Kidney glomerular epithelial cell (primary cell): ENCODE data around the gene LHFPL2.

Experiments
- DNase-seq: peaks from one replicate; lab custom pipeline; 2025; lab: John Stamatoyannopoulos, UW

LHFPL2 gene

DNA sequence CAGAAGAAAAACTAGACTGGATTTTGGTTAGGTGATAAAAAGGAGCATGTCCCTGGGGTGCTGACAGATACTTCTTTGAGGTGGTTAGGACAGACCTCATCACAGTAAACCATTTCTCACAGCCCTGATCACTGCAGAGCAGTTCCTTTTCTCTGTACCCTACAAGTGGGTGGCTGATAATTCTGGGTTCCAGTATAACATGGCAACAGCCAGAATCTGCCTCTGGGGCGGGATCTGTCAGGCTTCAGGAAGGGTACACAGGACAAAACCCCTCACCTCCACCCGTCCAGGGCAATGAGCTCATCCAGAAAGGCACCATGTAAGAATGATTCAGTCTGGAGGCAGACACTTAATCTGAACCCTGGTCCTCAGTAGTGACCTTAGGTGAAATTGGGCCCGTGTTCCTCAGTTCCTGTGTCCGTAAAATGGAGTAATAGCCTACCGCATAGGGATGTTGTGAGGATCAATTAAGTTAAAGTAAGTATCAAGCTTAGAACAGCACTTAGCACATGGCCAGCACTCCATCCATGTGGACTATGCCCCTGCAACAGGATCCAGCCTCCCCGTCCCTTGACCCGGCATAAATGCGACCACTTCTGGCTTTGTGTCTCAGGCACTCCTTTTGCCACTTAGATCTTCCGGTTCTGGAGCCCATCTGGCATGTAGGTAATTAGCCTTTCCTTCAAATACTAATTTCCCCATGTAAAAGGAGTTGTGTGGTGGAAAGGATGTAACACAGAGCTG is 129.2 kb downstream of the LHFPL2 start:
- no peak for DNase-seq

DNA sequence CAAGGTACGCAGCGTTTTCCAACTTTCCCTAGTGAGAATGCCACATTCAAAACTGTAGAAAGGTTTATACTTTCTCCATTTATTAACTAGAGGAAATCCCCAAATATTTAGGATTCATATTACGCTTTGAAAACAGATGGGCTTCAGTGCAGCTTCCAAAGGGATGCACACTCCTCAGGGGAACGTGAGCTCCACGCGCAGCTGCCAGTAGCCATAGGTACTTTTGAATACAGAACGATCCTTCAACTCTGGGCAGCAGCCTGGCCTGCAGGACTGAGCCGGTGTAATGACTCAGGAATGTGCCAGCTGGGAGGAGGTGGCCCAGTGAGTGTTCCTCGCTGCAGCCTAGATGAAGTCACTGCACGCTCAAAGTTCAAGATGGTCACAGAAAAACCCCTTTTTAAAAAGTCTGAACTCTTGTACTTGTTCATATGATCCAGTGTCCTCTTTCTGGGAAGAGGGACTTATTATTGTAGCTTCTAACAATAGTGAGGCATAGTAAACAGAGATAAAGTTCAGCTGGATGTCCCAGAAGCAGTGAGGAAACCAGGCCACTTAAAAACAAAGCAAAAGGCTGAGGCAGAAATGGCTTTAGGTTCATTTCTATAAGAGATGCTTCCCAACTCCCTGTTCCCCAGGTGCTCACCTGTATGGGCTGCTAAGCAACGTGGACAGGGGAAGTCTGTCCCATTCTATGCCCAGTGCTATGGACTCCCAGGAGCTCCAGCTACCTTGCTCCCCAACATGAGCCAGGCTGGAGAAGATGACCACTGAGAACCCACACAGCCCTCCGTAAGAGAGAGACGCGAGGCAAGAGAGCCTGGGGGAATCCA is 130.0 kb downstream of the LHFPL2 start:
- peak; percentile 67 for DNase-seq

DNA sequence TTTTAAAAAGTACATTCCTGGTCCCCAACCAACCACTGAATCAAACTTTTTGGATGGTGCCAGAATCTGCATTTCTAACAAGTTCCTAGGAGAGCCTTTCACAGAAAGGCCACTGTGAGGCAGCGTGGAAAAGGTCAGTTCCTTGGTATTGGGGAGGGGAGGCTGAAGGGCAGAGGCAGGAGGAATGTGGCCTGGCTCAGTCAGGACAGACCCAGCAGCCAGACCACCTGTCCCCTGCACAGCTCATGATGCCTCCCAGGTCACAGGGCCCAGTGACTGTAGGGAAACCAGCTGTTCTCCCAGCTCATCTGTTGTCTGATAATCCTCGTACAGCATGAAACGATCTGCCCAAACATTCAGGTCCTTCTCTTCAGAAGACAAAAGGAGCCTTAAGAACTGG is 132.9 kb downstream of the LHFPL2 start:
- no peak for DNase-seq

DNA sequence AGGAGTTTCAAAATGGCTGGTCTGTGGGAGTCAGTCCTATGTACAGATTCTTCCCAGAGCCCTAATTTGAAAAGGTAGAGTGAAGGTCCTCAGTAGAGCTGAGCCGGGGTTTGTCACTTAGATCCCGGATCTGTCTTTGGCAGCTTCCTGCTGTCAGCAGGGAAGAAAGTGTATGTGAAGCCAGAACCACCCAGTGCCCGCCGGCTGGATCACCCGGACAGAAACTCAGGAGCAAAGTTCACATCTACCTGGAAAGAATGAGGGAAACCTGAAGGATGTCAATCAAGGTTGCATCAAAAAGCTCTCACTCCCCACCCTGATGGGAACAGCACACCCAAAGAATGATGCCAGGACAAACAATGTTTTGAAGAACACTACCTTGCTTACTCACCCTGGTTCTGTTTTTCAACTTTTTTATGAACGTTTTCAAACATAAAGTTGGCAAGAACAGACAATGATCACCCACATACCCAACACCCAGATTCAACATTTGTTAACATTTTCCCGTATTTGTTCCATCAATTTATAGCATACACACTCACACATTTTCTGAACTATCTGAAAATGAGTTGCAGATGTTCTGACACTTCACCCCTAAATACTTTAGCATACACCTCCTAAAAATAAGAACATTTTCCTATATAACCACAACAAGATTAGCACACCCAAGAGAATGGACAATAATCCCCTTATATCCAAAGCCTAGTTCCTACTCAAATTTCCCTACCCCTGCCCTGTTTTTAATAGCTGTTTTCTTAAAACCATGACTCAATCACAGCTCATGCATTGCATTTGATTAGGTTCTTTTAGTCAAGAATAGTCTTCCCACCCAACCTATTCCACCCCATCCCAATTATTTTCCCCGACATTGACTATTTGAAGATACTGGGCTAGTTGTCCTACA is 133.9 kb downstream of the LHFPL2 start:
- no peak for DNase-seq

DNA sequence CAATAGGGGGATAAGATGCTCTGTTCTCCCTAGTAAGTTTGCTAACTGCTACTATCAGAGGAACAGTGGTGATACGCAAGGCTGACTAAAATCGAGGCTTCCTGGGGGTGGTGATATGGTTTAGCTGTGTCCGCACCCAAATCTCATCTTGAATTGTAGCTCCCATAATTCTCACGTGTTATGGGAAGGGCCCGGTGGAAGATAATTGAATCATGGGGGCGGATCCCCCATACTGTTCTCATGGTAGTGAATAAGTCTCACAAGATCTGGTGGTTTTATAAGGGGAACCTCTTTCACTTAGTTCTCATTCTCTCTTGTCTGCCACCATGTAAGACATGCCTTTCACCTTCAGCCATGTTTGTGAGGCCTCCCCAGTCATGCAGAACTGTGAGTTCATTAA is 135.1 kb downstream of the LHFPL2 start:
- DNase-seq, result no peak

DNA sequence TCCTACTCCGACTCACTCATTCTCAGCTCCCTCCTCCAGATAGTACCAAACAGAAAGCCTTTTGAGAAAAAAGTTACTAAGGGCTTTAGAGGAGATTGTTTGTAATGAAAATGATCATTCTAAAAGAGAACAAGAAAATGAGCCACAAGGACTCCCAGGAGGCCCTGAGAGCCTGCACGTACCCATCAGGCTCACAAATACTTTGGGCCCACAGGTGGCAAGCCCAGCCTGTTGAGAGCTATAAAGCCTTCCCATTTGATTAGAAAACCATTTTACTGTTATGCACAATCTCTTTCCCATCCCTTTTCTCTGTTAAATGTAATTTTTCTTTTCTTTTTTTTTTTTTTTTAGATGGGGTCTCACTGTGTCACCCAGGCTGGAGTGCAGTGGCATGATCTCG is 136.1 kb downstream of the LHFPL2 start:
- DNase-seq, result no peak

DNA sequence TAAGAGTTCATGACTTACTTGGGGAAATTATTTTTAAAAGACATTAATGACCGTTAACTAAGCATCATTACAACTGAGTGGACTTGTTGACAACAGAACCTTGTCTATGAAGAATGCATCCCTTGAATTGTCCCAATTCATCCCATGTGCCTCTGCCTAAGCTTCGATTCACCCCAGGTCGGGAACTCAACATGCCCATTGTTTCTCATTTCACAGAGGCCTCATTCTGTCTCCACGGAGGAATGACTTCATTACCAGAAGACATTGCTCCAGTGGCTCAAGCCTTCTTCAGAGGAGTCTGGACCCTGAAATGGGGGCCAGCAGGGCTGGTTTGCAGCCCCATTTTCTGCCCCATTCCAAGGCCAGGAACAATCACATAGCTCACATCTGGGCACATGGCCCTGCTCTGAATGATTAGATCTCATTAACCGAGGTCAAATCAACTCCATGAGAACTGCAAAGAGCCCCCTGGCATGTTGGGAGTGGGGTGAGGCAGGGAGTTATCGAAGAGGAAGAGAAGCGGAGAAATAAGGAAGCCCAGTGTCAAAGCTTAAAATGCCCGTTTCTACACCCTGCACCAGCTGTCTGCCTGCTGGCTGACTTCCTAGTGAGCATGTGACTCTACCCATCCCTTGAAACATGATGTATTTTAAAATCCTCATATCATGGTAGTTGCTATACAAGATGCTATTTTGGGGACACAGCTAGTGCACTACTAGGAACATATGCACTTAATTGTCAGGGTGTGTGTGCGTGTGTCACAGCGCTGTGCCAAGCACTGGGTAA is 137.3 kb downstream of the LHFPL2 start:
- no peak for DNase-seq

DNA sequence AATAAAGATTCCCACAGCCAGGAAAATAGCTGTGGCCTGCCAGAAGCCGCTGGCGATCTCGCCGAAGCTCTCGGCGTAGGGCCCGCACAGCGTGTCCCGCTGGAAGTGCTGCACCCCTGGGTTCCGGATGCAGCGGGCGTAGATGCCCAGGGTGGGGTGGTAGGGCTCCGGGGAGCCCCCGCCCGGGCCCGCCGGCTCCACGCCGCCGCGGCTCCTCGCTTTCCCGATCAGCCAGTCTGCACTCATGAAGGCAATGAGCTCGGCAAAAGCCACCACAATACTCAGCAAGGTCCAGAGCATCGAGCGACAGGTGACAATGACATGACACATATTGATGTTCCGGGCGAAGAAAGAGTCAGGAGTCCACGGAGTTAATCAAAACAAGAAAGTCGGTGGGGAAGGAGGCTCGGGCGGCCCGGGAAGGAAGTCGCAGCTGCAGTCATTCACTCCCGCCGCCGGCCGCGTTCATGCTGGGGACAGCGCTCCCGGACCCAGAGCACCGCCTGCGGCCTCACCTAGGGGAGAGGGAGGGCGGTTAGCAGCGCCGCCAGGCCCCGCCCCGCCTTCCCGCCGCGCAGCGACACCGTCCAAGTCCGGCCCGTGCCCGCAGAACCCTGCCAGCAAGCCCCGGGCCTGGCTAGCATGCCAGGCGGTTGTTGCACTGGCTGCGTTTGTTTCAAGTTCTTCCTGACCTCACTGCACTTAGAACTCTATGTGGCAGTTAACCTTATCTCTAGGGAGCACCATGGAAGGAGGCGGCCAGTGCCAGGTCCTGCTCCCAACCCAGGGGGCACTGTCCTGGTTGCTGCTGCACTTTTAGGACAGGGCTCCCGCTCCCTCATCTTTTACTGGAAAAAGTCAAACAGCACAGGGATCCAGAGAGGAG is 138.4 kb downstream of the LHFPL2 start:
- DNase-seq, result no peak

DNA sequence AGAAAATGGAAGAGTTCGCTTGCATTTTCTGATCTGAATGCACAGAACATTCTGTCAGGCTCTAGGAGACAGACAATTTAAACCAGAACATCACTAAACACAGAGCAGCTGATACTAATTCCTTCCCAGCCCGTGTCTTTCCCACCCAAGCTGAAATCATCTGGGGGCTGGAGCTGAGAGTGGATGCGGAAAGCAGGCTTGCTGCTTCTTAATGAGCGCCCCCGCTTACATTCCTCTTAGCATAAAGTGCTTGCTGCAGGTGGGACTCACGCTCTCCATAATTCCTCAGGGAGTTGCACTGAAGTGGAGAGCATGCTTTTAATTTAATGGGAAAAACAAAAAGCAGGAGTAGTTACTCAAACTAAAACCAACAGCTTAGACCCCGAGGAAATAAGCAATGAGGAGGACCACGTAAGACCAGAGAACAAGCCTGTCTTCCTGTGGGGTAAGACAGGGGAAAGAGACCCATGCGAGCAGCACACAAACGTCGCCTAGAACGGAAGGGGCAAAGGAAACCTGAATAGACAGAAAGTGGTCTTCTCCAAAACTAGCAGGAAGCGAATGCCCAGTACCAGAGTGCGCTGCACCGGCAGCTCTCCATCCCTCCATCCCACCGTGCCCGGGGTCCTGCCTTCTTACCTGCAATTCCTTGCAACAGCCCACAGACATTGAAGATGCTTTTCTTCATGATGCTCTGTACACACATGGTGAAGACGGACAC is 139.3 kb downstream of the LHFPL2 start:
- DNase-seq, result no peak

DNA sequence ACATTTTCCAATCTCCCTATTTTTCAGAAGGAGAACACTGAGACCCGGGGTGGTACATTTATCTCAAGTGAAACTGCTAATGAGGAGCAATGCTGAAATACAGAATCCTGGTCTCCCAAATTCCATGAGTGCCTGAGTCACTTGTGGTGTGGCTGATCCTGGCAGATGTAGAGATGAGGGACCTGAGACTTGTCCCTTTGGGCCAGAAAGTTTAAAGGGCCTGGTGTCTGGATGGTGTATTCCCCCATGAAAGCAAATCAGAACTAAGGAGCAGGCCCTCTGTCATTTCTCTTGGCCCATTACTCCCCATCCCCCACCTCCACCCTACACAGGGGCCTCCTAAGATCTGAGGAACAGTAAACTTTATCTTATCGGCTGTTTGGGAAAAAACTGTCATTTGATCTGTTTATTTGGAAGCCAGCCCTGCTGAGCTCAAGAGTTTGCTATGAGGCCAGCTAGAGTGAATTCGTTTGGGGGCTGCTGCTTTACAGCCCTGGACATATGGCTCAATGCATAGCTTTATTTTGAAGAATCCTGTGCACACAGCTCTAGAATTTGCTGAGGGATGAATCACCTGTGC is 140.3 kb downstream of the LHFPL2 start:
- no peak for DNase-seq

DNA sequence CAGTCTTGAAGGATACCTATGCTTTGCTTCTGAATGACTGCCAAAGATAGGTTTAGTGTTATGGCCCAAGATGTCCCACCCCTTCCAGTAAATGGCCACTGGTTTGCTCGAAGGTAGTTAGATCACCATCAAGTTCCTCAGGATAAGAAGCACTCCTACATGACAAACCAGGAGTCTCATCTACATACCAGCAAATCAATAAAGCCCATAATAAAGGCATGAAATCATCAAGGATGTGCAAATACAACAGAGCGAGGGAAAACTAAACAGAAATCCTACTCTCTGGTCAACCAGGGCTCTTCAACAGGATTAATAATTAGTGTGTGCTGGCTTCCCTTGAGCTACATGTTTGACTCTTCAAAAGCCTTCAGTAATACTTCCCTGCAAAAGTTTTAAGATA is 141.0 kb downstream of the LHFPL2 start:
- DNase-seq, result peak; percentile 61

DNA sequence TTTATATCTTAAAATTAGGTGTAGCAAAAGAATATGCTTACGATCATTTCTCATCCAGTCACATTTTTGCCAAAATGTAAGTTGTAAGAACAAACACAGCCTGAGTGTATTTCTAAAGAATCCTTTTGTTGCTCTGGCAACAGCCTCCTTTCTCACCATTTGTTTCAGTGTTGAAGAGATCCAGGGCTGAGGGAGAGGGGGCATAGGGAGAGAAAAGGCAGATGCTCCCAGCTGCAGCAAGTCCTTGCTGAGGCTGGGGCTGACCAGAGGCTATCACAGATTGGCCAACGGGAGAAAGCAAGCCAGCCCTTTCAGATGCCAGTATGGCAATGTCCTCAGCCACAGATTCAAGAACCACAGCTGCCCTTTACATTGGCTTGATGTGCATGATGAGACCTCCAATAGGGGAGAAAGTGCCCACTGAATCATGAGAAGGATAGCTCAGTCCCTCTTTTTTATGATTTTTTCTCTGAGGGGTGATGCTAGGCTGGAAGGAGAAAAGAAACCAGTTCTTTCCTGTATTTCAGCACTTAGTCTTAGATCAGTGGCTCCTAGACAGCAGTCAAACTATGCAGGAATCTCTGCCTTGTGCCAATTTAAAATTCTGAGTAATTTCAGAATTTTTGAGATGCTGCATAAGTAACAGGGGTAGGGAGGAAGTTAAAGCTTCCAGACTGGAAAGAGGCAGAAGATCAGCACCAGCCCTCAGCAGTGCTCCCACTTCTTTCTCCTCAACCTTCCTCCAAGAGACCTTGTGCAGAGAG is 142.1 kb downstream of the LHFPL2 start:
- no peak for DNase-seq

DNA sequence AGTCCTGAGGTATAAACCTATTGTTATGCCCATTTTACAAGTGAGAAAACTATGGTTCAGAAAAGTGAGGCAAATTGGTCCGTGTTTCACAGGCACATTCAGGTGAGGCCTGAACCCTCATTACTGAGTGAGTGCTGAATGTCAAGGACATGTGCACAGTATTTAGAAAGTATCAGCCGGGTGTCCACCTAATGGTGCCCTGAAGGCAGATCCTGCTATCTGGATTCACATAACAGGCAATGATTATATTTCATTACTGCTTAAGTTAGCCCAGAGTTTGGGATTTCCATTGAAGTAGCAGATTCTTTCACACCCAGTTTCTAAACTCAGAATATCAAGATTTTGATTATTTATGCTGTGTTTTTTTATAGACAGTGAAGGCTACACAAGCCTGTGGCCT is 142.7 kb downstream of the LHFPL2 start:
- no peak for DNase-seq

DNA sequence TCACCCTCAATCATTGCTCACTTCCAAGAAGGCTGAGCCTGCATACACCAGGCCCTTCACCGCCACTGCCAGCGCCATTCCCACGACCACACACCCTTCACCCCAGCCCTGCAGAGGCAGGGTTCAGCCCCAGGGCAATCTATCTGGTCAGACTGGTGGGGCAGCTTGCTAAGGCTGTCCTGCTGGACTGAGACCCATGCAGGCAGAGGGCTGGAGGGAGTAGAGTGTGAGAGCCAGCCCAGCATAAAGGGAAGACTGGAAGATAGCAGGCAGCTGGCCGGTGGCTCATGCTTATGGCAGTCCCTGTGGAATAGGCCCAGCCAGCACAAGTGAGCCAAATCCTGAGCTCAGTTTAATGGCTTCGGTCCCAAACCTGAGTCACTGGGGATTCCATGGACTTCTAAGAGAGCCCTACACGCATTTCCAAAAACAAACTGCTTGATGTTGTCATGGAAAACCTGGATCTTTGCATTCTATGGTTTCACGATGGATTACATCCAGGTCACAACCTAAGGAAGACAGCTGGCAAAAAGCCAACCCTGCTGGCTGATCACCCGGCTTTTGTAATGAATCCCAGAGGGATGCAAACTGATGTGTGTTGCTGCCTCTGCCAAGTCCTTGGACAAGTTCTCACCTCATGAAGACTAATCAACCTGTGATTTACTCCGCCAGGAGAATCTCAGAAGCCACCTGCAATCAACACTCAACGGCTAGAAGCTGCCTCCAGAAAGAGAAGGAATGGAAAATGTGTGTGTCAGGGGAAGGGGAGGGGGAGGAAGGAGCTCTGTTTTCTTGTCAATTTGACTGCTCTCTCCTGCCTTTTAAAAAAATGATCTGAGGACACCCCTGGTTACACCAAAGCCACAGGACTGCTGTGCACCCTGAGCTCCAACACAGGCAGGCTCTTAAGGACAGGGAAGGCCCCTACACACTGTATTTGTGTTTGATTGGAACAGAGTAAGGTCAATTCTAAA is 143.6 kb downstream of the LHFPL2 start:
- DNase-seq, result peak; percentile 50

DNA sequence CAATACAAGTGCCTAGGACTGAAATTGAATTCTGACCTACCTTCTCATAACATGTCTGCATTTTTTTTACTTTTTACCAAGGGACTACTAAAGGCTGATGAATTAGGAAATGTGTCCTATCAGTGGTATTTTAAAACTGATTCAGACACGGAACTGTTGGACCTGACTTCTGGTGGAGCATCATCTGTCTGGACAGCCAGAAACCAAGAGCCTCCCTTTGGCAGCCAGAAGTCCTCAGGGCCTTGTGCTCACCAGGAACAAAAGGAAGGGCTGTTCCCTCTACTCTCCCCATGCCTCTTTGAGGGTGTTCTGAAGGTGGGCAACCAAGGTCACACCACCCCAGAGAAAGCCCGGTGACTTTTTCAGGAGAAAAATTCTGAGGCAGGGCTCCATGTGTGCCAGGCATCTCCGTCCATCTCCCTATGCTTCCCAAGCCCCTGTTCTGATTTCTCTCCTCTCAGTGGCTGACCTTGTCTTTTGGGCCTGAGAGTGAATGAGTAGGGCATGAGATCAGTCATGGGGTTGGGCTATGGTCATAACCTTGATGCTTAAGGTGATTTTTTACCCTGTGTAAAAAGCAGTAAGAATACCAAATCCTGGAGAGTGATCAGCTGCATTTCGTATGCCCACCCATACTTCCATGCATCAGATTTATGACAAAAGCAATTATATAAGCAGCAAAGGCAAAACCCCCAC is 144.5 kb downstream of the LHFPL2 start:
- no peak for DNase-seq

DNA sequence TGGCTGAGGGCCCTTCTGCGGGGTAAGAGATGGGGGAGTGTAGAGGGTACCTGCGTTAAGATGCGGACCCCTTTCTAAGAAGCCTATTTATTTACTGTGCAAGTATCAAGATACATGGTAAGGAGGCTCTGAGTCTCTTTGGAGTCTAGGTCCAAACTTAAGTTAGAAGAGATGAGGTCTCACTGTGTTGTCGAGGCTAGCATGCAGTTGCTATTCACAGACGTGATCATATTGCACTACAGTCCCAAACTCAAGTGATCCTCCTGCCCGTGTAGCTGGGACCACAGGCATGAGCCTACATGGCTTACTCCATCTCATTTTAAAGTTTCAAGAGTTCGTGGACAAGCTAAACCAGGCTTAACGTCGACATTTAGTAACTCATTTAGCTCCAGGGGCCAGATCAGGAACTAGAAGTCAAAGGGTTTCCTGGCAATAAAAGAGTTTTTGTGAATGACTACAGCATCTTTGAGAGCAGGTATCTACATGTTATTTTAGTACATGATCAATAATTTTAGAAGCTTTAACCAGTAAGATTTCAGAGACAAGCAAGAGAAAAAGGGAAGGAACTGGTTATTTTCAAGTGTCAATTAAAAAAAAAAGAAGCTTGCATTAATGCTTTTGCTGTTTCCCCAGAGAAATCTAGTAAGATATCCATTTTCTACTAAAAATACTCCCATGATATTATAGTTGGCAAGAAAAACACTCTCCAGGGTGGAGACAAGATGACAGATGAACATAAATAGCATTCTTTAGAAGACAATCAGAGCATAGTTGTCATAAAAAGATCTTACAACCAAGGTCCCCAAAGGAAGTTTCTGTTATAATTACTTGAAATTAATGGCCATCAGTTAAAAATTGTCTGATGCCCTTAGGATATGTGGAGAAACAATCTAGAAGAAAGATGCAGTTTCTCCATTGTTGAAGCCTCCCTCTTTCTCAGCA is 146.9 kb downstream of the LHFPL2 start:
- no peak for DNase-seq
